Esophagus muscularis mucosa (tissue), 4 donors: ENCODE results near the gene DIP2A. TPM values are rescaled to one million over a fixed set of nuclear protein-coding genes. Genes with fewer than 3 reads are reported as not detected.

ENCODE experiments used
- DNase-seq: peaks from one replicate; pipeline ENCODE4 v3.0.0-alpha.2; 2017; ENCODE audit errors: extremely low spot score
- H3K27ac ChIP-seq, 4 donors: fragments of 200-600 bp; sonication (generic); replicated peaks in 1 of 4; 1 replicate in 3 of 4; 2 replicates in 1 of 4; pipeline ENCODE4 v1.5.1; 2016 to 2019; ENCODE audit warnings: mild to moderate bottlenecking in 1 of 4
- H3K27me3 ChIP-seq, 4 donors: fragments of 200-600 bp; sonication (generic); one replicate each; pipeline versions ENCODE4 v1.5.1 to v1.6.0; 2016 to 2019
- H3K36me3 ChIP-seq, 4 donors: fragments of 200-600 bp; sonication (generic); one replicate each; pipeline ENCODE4 v1.5.1; 2016 to 2019
- H3K4me1 ChIP-seq, 4 donors: fragments of 200-600 bp; sonication (generic); one replicate each; pipeline ENCODE4 v1.5.1; 2016 to 2019
- H3K4me3 ChIP-seq, 4 donors: fragments of 200-600 bp; sonication (generic); 1 replicate in 2 of 4; 2 replicates in 2 of 4; pipeline ENCODE4 v1.5.1; 2016 to 2019; ENCODE audit warnings: mild to moderate bottlenecking in 4 of 4, moderate library complexity in 1 of 4
- H3K9me3 ChIP-seq, 4 donors: fragments of 200-600 bp; sonication (generic); 1 replicate in 3 of 4; 2 replicates in 1 of 4; pipeline ENCODE4 v1.5.1; 2016 to 2019
- EP300 ChIP-seq: sonication (generic); formaldehyde crosslinking; IDR thresholded peaks from one replicate; pipeline ENCODE4 v1.6.1; 2017; ENCODE audit warnings: antibody characterized with exemption
- POLR2A ChIP-seq: fragments of 450-650 bp; IDR thresholded peaks from one replicate; pipeline ENCODE4 v1.6.1; 2017; ENCODE audit warnings: antibody characterized with exemption, moderate library complexity, mild to moderate bottlenecking, low read depth
- POLR2AphosphoS5 ChIP-seq, 2 donors: sonication (generic); formaldehyde crosslinking; IDR thresholded peaks; one replicate each; pipeline ENCODE4 v1.6.1; 2017; ENCODE audit warnings: antibody characterized with exemption in 2 of 2
- WGBS: methylation state at CpG from one replicate; pipeline ENCODE4 v1.1.5; 2018; 5-methylcytosine and 5-hydroxymethylcytosine counted together
- intact Hi-C: fragments of 100-400 bp; cut with DNase I; formaldehyde crosslinking; loops from one replicate; pipeline ENCODE4 v1.15.1; 2023
- total RNA-seq, 4 donors: library from RNA; depleted of rRNA; stranded (reverse); fragments of >200 nt; gene quantifications; one replicate each; pipeline versions ENCODE4 v1.1.0 to v1.2.1, GENCODE V29; 2016
- TF ChIP-seq, protein P1 (sequence below), 3 experiments: fragments of 200-600 bp in 2 of 3; fragments of 450-650 bp in 1 of 3; sonication (generic) in 2 of 3; IDR thresholded peaks; one replicate each; pipeline ENCODE4 v1.5.1; 2017 to 2019; ENCODE audit warnings: antibody characterized with exemption in 3 of 3, mild to moderate bottlenecking in 2 of 3, moderate library complexity in 1 of 3

DIP2A gene
- total RNA-seq, 4 donors from 2014 or later: 19.2 to 33.4 (median 28.7) TPM

DNA sequence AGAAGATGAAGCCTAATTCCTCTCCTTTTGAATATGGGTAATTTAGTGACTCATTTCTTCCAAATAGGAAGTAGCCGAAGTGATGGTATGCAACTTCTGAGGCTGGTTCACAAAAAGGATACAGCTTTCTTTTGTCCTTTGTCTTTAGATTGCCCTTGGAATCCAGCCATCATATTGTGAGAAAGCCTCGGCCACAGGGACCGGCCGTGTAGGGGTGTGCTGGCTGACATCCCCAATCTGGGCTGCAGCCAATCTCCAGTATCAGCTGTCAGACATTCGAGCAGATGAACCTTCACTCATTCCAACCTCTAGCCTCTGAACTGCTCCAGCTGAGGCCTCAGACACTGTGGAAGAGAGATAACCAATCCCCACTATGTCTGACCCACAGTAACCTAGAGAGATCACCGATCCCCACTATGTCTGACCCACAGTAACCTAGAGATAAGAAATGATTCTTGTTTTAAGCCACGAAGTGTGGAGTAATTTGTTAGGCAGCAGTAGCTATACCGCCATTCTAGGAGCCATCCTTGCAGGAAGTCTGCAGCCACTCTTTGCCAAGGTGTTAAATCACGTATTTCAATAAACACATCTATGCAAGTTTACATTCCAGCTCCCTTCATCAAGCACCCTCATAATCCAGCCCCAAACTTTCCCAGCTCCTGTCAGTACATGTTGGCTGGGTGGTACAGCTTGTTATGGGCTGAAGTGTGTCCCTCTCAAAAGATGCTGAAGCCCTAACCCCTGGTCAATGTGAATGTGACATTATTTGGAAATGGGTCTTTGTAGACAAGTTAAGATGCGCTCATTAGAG, 2.9 kb upstream of the DIP2A start:
- Histone ChIP-seq H3K27me3 (no peaks in the 10 kb centered on the region), H3K27ac (peak overlapping the region; percentile 21 to 91 (median 90)), H3K4me1 (peaks cover 52 to 63% (median 55%) of the 10 kb centered on the region in 4 donors), H3K9me3 (no peaks in the 10 kb centered on the region), H3K36me3 (no peaks in the 10 kb centered on the region), H3K4me3 (no peak overlapping the region)
- TF ChIP-seq POLR2AphosphoS5 (IDR thresholded peaks at IDR 0.05) (peak; percentile 34 to 51), EP300 (no peak)
- DNase-seq: no peak
- 36% methylated on average over 10 of the region's 10 CpGs for WGBS
- intact Hi-C loops: loop anchor here (10.0 kb wide), 1 partner anchor 131 kb away; the partner anchor contains the start of genes C21orf58 and PCNT

GRCh38 chr21:46456750-46457149, 1.9 kb upstream of the DIP2A start:
- Histone ChIP-seq H3K9me3 (no peaks in the 10 kb centered on the region), H3K4me3 (no peak overlapping the region), H3K36me3 (no peaks in the 10 kb centered on the region), H3K27me3 (no peaks in the 10 kb centered on the region), H3K4me1 (peaks cover 59 to 72% (median 63%) of the 10 kb centered on the region in 4 donors), H3K27ac (peak overlapping the region in 3 of 4 donors; percentile 89 to 91 (median 91))
- no peak for DNase-seq
- TF ChIP-seq, protein P1, sequence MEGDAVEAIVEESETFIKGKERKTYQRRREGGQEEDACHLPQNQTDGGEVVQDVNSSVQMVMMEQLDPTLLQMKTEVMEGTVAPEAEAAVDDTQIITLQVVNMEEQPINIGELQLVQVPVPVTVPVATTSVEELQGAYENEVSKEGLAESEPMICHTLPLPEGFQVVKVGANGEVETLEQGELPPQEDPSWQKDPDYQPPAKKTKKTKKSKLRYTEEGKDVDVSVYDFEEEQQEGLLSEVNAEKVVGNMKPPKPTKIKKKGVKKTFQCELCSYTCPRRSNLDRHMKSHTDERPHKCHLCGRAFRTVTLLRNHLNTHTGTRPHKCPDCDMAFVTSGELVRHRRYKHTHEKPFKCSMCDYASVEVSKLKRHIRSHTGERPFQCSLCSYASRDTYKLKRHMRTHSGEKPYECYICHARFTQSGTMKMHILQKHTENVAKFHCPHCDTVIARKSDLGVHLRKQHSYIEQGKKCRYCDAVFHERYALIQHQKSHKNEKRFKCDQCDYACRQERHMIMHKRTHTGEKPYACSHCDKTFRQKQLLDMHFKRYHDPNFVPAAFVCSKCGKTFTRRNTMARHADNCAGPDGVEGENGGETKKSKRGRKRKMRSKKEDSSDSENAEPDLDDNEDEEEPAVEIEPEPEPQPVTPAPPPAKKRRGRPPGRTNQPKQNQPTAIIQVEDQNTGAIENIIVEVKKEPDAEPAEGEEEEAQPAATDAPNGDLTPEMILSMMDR (IDR thresholded peaks at IDR 0.05): no peak
- TF ChIP-seq EP300: no peak
- no peak for TF ChIP-seq POLR2AphosphoS5 (IDR thresholded peaks at IDR 0.05)
- no peak for TF ChIP-seq POLR2A
- 94% methylated on average over 4 of the region's 4 CpGs for WGBS
- intact Hi-C loops: loop anchor here (10.0 kb wide), 1 partner anchor 132 kb away; the partner anchor contains the start of genes C21orf58 and PCNT

DNA sequence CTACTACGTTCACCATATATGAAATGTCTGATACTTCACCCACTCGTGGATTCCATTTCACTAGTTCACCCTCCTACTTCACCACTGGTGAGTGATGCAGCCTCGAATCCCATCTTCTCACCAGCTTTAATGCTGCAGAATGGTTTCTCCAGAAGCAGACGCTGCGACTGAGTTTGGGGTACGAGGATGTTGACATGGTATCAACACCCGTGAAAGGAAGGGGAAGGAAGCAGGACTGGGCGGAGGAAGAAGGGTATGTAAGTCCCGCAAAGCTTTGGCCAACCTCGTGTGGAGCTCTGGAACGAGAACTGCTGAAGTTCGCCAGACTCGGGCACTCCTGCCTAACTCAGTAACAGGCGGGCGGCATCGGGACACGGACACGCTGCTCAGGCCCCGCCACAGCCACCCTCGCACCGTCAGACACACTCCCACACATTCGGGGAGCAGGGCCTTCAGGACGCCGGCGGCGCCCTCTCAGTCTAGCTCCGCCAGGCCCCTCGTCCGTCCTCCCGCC, 833 bp upstream of the DIP2A start:
- no peak for DNase-seq
- Histone ChIP-seq H3K4me3 (peak overlapping the region; percentile 88 to 100 (median 96)), H3K4me1 (peaks cover 61 to 80% (median 69%) of the 10 kb centered on the region in 4 donors), H3K27me3 (no peaks in the 10 kb centered on the region), H3K9me3 (no peaks in the 10 kb centered on the region), H3K27ac (peak overlapping the region; percentile 89 to 94 (median 91)), H3K36me3 (no peaks in the 10 kb centered on the region)
- 3% methylated on average over 15 of the region's 30 CpGs for WGBS
- intact Hi-C loops: loop anchor here (10.0 kb wide), 1 partner anchor 133 kb away; the partner anchor contains the start of genes C21orf58 and PCNT
- TF ChIP-seq POLR2AphosphoS5 (IDR thresholded peaks at IDR 0.05) (no peak), POLR2A (no peak)
- TF ChIP-seq, protein P1 (IDR thresholded peaks at IDR 0.05): no peak

DNA sequence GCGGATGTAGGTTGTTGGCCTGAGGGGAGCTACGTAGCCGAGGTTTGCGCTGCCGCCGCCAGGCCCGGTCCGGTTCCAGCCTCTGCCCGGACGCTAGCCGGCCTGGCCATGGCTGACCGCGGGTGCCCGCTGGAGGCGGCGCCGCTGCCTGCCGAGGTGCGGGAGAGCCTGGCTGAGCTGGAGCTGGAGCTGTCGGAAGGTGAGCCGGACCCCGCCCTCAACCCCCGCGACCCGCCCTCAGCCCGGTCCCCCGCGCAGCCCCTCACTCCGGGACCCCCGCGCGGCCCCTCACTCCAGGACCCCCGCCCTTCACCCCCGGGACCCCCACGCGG, 299 bp downstream of the DIP2A start:
- H3K9me3 ChIP-seq: no peaks in the 10 kb centered on the region
- H3K27me3 ChIP-seq: no peaks in the 10 kb centered on the region
- WGBS: no CpG with 5 or more reads among the region's 36 CpGs
- no peak for DNase-seq
- intact Hi-C loops: loop anchor here (10.0 kb wide), 1 partner anchor 134 kb away; the partner anchor contains the start of genes C21orf58 and PCNT
- H3K36me3 ChIP-seq: peaks cover 0 to 8% (median 0%) of the 10 kb centered on the region in 4 donors
- TF ChIP-seq POLR2AphosphoS5 (IDR thresholded peaks at IDR 0.05) (no peak), EP300 (no peak), POLR2A (no peak)
- TF ChIP-seq, protein P1 (IDR thresholded peaks at IDR 0.05): no peak
- H3K4me1 ChIP-seq: peaks cover 57 to 80% (median 68%) of the 10 kb centered on the region in 4 donors
- H3K27ac ChIP-seq: peak overlapping the region; percentile 89 to 94 (median 91)
- H3K4me3 ChIP-seq: peak overlapping the region; percentile 88 to 100 (median 96)
